Measurements from ENCODE around the gene SEC16B. TPM values are rescaled to one million over a fixed set of nuclear protein-coding genes. Genes with fewer than 3 reads are reported as not detected.

SEC16B gene
- 1.2 and 2.9 TPM in 2 replicates for total RNA-seq (ENCODE audit: low replicate concordance)

GRCh38 chr1:177969825-177970371, at the start of gene SEC16B:
TSS of gene SEC16B (minus strand) at chr1:177970058. CDS start at chr1:177967981, 2,077 bp downstream.

Other genes starting within 250 kb of the SEC16B start
- gene RASAL2, start 124.0 kb upstream of the SEC16B start, total RNA-seq (ENCODE audit: low replicate concordance) = 12.9 and 21.6 TPM in 2 replicates

Measured in smooth muscle cell of the coronary artery (primary cell).